ENCODE data around the gene TCF7L1.

TCF7L1 gene

GRCh38 chr2:85235281-85235680 is 102.1 kb downstream of the TCF7L1 start:
- TF ChIP-seq CTCF (IDR thresholded peaks at IDR 0.05; ENCODE audit: insufficient read depth, low read length) (no peak), REST (IDR thresholded peaks at IDR 0.05; ENCODE audit: insufficient replicate concordance, low read depth) (no peak), SPI1 (IDR thresholded peaks at IDR 0.05; ENCODE audit: borderline replicate concordance, low read depth) (no peak), POLR2AphosphoS5 (IDR thresholded peaks at IDR 0.05; ENCODE audit: low read depth) (no peak), GABPA (IDR thresholded peaks at IDR 0.05; ENCODE audit: low read depth) (no peak)
- H3K4me3 ChIP-seq (replicated peaks; ENCODE audit: insufficient read depth, low read length): no peak overlapping the region
- no peaks in the 10 kb centered on the region for H3K27me3 ChIP-seq (ENCODE audit: insufficient read depth, poor library complexity, severe bottlenecking)
- H3K27ac ChIP-seq (replicated peaks): no peak overlapping the region
- no peak for DNase-seq (ENCODE audit: low read depth in 1 of 2, low spot score in 1 of 2)

- Histone ChIP-seq H3K27me3 (ENCODE audit: insufficient read depth, poor library complexity, severe bottlenecking) (no peaks in the 10 kb centered on the region), H3K4me3 (replicated peaks; ENCODE audit: insufficient read depth, low read length) (no peak overlapping the region), H3K27ac (replicated peaks) (no peak overlapping the region)
- DNase-seq (ENCODE audit: low read depth in 1 of 2, low spot score in 1 of 2): no peak
- no peak for TF ChIP-seq POLR2AphosphoS5 (IDR thresholded peaks at IDR 0.05; ENCODE audit: low read depth)
- TF ChIP-seq REST (IDR thresholded peaks at IDR 0.05; ENCODE audit: insufficient replicate concordance, low read depth): no peak
- TF ChIP-seq GABPA (IDR thresholded peaks at IDR 0.05; ENCODE audit: low read depth): no peak
- TF ChIP-seq SPI1 (IDR thresholded peaks at IDR 0.05; ENCODE audit: borderline replicate concordance, low read depth): no peak
- TF ChIP-seq CTCF (IDR thresholded peaks at IDR 0.05; ENCODE audit: insufficient read depth, low read length): no peak
These were observed 102.9 kb downstream of the TCF7L1 start for GRCh38 chr2:85236084-85236483.

- H3K4me3 ChIP-seq (replicated peaks; ENCODE audit: insufficient read depth, low read length): no peak overlapping the region
- no peak for DNase-seq (ENCODE audit: low read depth in 1 of 2, low spot score in 1 of 2)
- TF ChIP-seq CTCF (IDR thresholded peaks at IDR 0.05; ENCODE audit: insufficient read depth, low read length): no peak
- no peak for TF ChIP-seq SPI1 (IDR thresholded peaks at IDR 0.05; ENCODE audit: borderline replicate concordance, low read depth)
- TF ChIP-seq POLR2AphosphoS5 (IDR thresholded peaks at IDR 0.05; ENCODE audit: low read depth): no peak
- TF ChIP-seq GABPA (IDR thresholded peaks at IDR 0.05; ENCODE audit: low read depth): no peak
- no peak for TF ChIP-seq REST (IDR thresholded peaks at IDR 0.05; ENCODE audit: insufficient replicate concordance, low read depth)
- no peaks in the 10 kb centered on the region for H3K27me3 ChIP-seq (ENCODE audit: insufficient read depth, poor library complexity, severe bottlenecking)
- H3K27ac ChIP-seq (replicated peaks): no peak overlapping the region
These were observed 104.8 kb downstream of the TCF7L1 start for GRCh38 chr2:85237849-85238565.

Measured in HL-60 (cell line).